ENCODE results near the gene SMG7.

The SMG7 gene

GRCh38 chr1:183593356-183593755 lies 121.1 kb downstream of the SMG7 start:
- no peak for DNase-seq

DNA sequence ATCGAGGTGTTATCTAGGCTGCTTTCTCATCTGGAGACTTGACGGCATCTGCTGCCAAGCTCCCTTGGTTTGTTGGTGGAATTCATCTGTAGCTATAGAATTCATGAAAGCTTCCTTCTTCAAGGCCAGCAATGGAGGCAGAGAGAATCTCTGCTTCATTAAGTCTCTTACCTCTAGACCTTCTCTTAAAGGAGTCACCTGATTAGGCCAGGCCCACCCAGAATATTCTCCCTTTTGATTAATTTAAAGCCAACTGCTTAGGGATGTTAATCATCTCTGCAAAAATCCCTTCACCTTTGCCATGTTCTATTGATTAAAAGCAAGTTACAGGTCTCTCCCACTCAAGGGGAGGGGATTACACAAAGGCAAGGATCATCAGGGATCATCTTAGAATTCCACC lies 123.2 kb downstream of the SMG7 start:
- DNase-seq: no peak

GRCh38 chr1:183596500-183596899 lies 124.2 kb downstream of the SMG7 start:
- DNase-seq: no peak

- no peak for DNase-seq
Measured at GRCh38 chr1:183597656-183598347, 125.5 kb downstream of the SMG7 start.

- no peak for DNase-seq
Measured at GRCh38 chr1:183598386-183598785, 126.1 kb downstream of the SMG7 start.

- DNase-seq: no peak
Measured at GRCh38 chr1:183600136-183600535, 127.8 kb downstream of the SMG7 start.

GRCh38 chr1:183600634-183601033 lies 128.3 kb downstream of the SMG7 start:
- no peak for DNase-seq

DNA sequence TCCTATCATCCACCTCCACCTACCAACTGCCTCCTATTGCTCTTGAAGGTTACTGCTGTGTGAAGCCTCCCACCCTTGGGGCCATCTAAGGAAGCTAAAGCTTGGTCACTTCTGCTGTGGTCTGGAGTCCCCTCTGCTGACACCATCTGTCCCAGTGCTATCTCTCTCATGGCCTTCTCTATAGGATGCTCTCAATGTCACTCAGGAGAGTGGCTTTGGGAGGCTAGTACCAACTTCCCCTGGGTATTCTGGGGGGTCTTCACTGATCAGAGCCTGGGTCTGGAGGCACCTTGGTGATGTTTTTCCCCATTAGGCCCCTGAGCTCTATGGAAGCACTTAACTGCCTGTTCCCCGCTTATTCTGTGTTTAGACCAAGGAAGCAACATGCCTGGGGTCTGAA lies 130.2 kb downstream of the SMG7 start:
- no peak for DNase-seq

Measured in NCI-H524 (cell line).